Measurements from ENCODE around the gene PDZRN4.
"Not testable (repeated sequence)": the region's sequence is repeated elsewhere in the genome, so short reads cannot be mapped to it uniquely, and the experiment has no call there.

The PDZRN4 gene

GRCh38 chr12:41515953-41516352, 327.8 kb downstream of the PDZRN4 start:
- no peak for DNase-seq

- DNase-seq, result no peak
These were observed 332.7 kb downstream of the PDZRN4 start for GRCh38 chr12:41520869-41521268.

GRCh38 chr12:41521872-41522379, 333.8 kb downstream of the PDZRN4 start:
- DNase-seq, result no peak

- DNase-seq, result no peak
These were observed 338.9 kb downstream of the PDZRN4 start for GRCh38 chr12:41527062-41527461.

- DNase-seq, result no peak
These were observed 339.5 kb downstream of the PDZRN4 start for GRCh38 chr12:41527534-41528116.

GRCh38 chr12:41528874-41529273, 340.8 kb downstream of the PDZRN4 start:
- DNase-seq, result no peak

GRCh38 chr12:41530441-41530840, 342.3 kb downstream of the PDZRN4 start:
- no peak for DNase-seq

GRCh38 chr12:41531147-41531829, 343.2 kb downstream of the PDZRN4 start:
- no peak for DNase-seq

GRCh38 chr12:41532072-41532471, 344.0 kb downstream of the PDZRN4 start:
- DNase-seq, result no peak

GRCh38 chr12:41536813-41537490, 348.8 kb downstream of the PDZRN4 start:
- DNase-seq, result no peak

GRCh38 chr12:41537522-41537921, 349.4 kb downstream of the PDZRN4 start:
- no peak for DNase-seq

- DNase-seq, result no peak
These were observed 357.6 kb downstream of the PDZRN4 start for GRCh38 chr12:41545761-41546160.

GRCh38 chr12:41547071-41547470, 359.0 kb downstream of the PDZRN4 start:
- DNase-seq, result not testable (repeated sequence)

GRCh38 chr12:41548926-41549325, 360.8 kb downstream of the PDZRN4 start:
- DNase-seq, result no peak

GRCh38 chr12:41552588-41552987, 364.5 kb downstream of the PDZRN4 start:
- DNase-seq, result no peak

- no peak for DNase-seq
These were observed 368.1 kb downstream of the PDZRN4 start for GRCh38 chr12:41556176-41556575.

- no peak for DNase-seq
These were observed 369.2 kb downstream of the PDZRN4 start for GRCh38 chr12:41557344-41557743.

- no peak for DNase-seq
These were observed 370.6 kb downstream of the PDZRN4 start for GRCh38 chr12:41558671-41559070.

- DNase-seq, result no peak
These were observed 374.9 kb downstream of the PDZRN4 start for GRCh38 chr12:41563051-41563450.

GRCh38 chr12:41564816-41565215, 376.7 kb downstream of the PDZRN4 start:
- DNase-seq, result no peak

- DNase-seq, result no peak
These were observed 378.6 kb downstream of the PDZRN4 start for GRCh38 chr12:41566703-41567102.

GRCh38 chr12:41573445-41573844, 385.3 kb downstream of the PDZRN4 start:
- no peak for DNase-seq

- no peak for DNase-seq
These were observed 388.8 kb downstream of the PDZRN4 start for GRCh38 chr12:41576925-41577324.

- DNase-seq, result no peak
These were observed 389.9 kb downstream of the PDZRN4 start for GRCh38 chr12:41577995-41578394.

Data from stimulated activated CD8-positive, alpha-beta memory T cell treated with anti-CD3 and anti-CD28 coated beads, Interleukin-4, amount 100 ng/mL, for 48 hours (primary cell).